PFSK-1 (cell line): ENCODE results near the gene IFI27.

Experiments used
- FOXP2 ChIP-seq: optimal IDR thresholded peaks from 2 replicates; pipeline ENCODE3; 2011; ENCODE audit warnings: borderline replicate concordance, control low read depth, inconsistent platforms; ENCODE audit not compliant: insufficient read depth; ENCODE audit errors: extremely low read length, extremely low read depth
- POLR2AphosphoS5 ChIP-seq: IDR thresholded peaks from 2 replicates; pipeline ENCODE4 v1.6.1; 2012; ENCODE audit warnings: low read depth, mild to moderate bottlenecking, control low read depth, low read length, moderate library complexity
- SIN3A ChIP-seq: IDR thresholded peaks from 2 replicates; pipeline ENCODE4 v1.6.1; 2012; ENCODE audit warnings: mild to moderate bottlenecking, low read length, moderate library complexity, borderline replicate concordance; ENCODE audit not compliant: insufficient read depth
- TAF1 ChIP-seq: IDR thresholded peaks from 2 replicates; pipeline ENCODE4 v1.6.1; 2012; ENCODE audit warnings: low read length, control low read depth, borderline replicate concordance; ENCODE audit not compliant: insufficient read depth
- TF ChIP-seq, protein P1 (sequence below), 2 experiments: IDR thresholded peaks; 2 replicates each; pipeline versions ENCODE4 v1.6.1 to v1.8.0; 2011 to 2012; ENCODE audit warnings: low read depth in 2 of 2, low read length in 2 of 2, control low read depth in 1 of 2, inconsistent platforms in 1 of 2, mild to moderate bottlenecking in 1 of 2, moderate library complexity in 1 of 2; ENCODE audit not compliant: insufficient read depth in 1 of 2

Gene IFI27

DNA sequence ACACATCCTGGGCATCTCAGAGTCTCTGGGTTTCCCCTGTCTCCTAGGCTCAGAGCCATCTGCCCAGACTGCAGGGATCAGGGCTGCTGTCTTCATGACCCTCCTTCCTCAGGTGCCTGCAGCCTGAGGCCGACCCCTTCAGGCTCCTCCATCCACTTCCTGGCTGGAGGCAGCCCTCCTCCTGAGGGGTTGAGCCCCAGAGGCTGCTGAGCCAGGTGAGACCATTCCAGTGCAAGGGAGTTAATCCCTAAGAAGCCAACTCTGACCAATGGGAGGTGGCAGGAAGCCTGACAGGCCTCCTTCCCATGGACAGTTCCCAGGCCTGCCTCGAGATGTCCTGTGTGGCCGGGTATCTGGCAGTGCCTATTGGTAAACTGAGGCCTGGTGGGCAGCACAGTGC, 55.2 kb downstream of the IFI27 start:
- TF ChIP-seq, protein P1, sequence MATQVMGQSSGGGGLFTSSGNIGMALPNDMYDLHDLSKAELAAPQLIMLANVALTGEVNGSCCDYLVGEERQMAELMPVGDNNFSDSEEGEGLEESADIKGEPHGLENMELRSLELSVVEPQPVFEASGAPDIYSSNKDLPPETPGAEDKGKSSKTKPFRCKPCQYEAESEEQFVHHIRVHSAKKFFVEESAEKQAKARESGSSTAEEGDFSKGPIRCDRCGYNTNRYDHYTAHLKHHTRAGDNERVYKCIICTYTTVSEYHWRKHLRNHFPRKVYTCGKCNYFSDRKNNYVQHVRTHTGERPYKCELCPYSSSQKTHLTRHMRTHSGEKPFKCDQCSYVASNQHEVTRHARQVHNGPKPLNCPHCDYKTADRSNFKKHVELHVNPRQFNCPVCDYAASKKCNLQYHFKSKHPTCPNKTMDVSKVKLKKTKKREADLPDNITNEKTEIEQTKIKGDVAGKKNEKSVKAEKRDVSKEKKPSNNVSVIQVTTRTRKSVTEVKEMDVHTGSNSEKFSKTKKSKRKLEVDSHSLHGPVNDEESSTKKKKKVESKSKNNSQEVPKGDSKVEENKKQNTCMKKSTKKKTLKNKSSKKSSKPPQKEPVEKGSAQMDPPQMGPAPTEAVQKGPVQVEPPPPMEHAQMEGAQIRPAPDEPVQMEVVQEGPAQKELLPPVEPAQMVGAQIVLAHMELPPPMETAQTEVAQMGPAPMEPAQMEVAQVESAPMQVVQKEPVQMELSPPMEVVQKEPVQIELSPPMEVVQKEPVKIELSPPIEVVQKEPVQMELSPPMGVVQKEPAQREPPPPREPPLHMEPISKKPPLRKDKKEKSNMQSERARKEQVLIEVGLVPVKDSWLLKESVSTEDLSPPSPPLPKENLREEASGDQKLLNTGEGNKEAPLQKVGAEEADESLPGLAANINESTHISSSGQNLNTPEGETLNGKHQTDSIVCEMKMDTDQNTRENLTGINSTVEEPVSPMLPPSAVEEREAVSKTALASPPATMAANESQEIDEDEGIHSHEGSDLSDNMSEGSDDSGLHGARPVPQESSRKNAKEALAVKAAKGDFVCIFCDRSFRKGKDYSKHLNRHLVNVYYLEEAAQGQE (IDR thresholded peaks at IDR 0.05; ENCODE audit: insufficient read depth in 1 of 2, low read depth in 2 of 2, low read length in 2 of 2) = no peak
- no peak for TF ChIP-seq TAF1
- TF ChIP-seq SIN3A = no peak
- no peak for TF ChIP-seq FOXP2
- TF ChIP-seq POLR2AphosphoS5 = no peak
